ENCODE results near the gene EPAS1. TPM values are rescaled to one million over a fixed set of nuclear protein-coding genes. Genes with fewer than 3 reads are reported as not detected.

Gene EPAS1
- total RNA-seq, 1 donor from 2014 or later, result 0.47 TPM

DNA sequence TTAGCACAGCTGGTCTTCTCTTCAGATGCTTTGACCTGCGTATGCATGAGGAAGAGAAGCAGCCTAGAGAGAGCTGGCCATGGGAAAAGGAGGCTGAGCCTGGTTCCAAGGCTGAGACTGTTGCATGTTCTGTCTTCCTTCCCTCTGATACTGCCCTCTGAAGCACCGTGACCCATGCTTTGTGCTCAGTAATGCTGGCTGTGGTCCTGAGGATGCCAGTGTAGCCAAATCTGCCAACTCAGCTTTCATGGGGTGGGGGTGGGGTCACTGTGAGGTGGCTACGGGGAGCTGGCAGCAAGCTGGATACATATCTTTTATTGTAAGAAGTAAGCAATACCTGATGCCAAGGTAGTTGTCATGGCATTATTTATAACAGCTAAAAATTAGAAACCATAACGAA, 41.5 kb downstream of the EPAS1 start:
- no peak overlapping the region for H3K4me3 Mint-ChIP-seq
- CTCF ChIA-PET, result interaction anchor here (0.9 kb wide), 1 partner anchor 28 kb away, joined by 3 read pairs; no protein-coding TSS in a partner anchor
- POLR2A ChIA-PET, result no interaction called here
- intact Hi-C loops (cut with micrococcal nuclease), result no loop called here
- H3K27ac Mint-ChIP-seq, result no peak overlapping the region
- H3K27me3 Mint-ChIP-seq, result peaks cover 14% of the 10 kb centered on the region
- no peak for TF ChIP-seq CTCF (IDR thresholded peaks at IDR 0.05)
- no peaks in the 10 kb centered on the region for H3K4me1 Mint-ChIP-seq
- DNase-seq (no peak), ATAC-seq (ENCODE audit: low read depth) (no peak)
- no peaks in the 10 kb centered on the region for H3K9me3 Mint-ChIP-seq
- no peaks in the 10 kb centered on the region for H3K36me3 Mint-ChIP-seq (ENCODE audit: low read depth)

DNA sequence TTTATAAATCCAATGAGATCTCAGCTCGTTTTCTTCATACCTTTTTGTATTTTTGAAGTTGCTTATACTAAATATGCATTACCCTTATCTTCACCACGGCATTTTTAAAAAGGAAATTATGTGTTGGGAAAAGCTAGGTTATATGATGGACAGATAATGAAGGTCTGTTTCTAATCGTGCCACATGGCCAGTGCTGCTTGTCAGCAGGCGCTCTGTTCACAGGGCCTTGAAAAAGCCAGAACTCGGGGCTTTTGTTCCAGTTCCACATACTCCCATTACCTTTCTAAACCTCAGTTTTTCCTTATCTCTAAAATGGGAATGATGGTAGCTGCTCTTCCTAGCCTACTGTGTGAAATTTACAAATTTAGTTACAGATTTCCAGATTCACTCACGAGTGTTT, 42.0 kb downstream of the EPAS1 start:
- intact Hi-C loops (cut with micrococcal nuclease), result no loop called here

GRCh38 chr2:46339676-46340459, 42.7 kb downstream of the EPAS1 start:
- ChIA-PET CTCF (no interaction called here), POLR2A (no interaction called here)
- no peak overlapping the region for H3K4me3 Mint-ChIP-seq
- DNase-seq (no peak), ATAC-seq (ENCODE audit: low read depth) (no peak)
- no peaks in the 10 kb centered on the region for H3K4me1 Mint-ChIP-seq
- peaks cover 14% of the 10 kb centered on the region for H3K27me3 Mint-ChIP-seq
- no peak for TF ChIP-seq CTCF (IDR thresholded peaks at IDR 0.05)
- no peaks in the 10 kb centered on the region for H3K9me3 Mint-ChIP-seq
- intact Hi-C loops (cut with micrococcal nuclease), result no loop called here
- H3K36me3 Mint-ChIP-seq (ENCODE audit: low read depth), result no peaks in the 10 kb centered on the region
- no peak overlapping the region for H3K27ac Mint-ChIP-seq

More for the DNA sequence above, 42.0 kb downstream of the EPAS1 start:
- POLR2A ChIA-PET, result no interaction called here
- TF ChIP-seq CTCF (IDR thresholded peaks at IDR 0.05), result no peak
- peaks cover 14% of the 10 kb centered on the region for H3K27me3 Mint-ChIP-seq
- CTCF ChIA-PET, result interaction anchor here (0.9 kb wide), 1 partner anchor 27 kb away, joined by 3 read pairs; no protein-coding TSS in a partner anchor
- ATAC-seq (ENCODE audit: low read depth) (no peak), DNase-seq (no peak)
- no peaks in the 10 kb centered on the region for H3K4me1 Mint-ChIP-seq
- no peaks in the 10 kb centered on the region for H3K36me3 Mint-ChIP-seq (ENCODE audit: low read depth)
- no peak overlapping the region for H3K27ac Mint-ChIP-seq
- H3K4me3 Mint-ChIP-seq, result no peak overlapping the region
- H3K9me3 Mint-ChIP-seq, result no peaks in the 10 kb centered on the region

DNA sequence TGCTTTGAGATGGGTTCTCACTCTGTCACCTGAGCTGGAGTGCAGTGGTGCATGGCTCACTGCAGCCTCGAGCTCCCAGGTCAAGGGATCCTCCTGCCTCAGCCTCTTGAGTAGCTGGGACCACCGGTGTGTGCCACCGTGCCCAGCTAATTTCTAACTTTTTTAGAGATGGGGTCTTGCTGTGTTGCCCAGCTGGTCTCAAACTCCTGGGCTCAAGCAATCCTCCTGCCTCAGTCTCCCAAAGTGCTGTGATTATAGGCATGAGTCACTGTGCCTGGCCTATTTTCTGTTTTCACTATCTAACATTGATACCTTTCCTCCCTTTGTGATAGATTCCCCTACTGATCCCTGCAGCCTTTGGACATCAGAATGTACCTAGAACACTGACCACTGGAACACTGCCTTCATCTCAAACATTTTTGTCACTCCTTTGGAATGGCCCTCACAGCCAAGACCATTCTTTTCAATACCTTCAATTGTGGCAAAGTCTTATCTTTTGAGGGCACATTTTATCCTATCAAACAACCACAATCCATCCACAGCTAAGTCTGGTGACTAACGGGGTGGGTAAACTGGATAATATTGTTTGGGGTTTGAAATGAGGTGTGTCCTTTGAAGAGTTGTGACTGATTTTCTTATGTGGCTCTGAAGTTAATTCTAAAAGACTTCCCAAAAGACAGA, 43.7 kb downstream of the EPAS1 start:
- H3K4me3 Mint-ChIP-seq, result no peak overlapping the region
- DNase-seq, result no peak
- CTCF ChIA-PET, result no interaction called here
- peaks cover 14% of the 10 kb centered on the region for H3K27me3 Mint-ChIP-seq
- POLR2A ChIA-PET, result no interaction called here
- intact Hi-C loops (cut with micrococcal nuclease), result no loop called here
- ATAC-seq (ENCODE audit: low read depth), result no peak
- no peaks in the 10 kb centered on the region for H3K36me3 Mint-ChIP-seq (ENCODE audit: low read depth)
- no peak for TF ChIP-seq CTCF (IDR thresholded peaks at IDR 0.05)
- no peak overlapping the region for H3K27ac Mint-ChIP-seq
- H3K4me1 Mint-ChIP-seq, result no peaks in the 10 kb centered on the region
- H3K9me3 Mint-ChIP-seq, result no peaks in the 10 kb centered on the region

GRCh38 chr2:46342566-46343315, 45.5 kb downstream of the EPAS1 start:
- H3K27me3 Mint-ChIP-seq, result peaks cover 15% of the 10 kb centered on the region
- no peaks in the 10 kb centered on the region for H3K9me3 Mint-ChIP-seq
- no peak for TF ChIP-seq CTCF (IDR thresholded peaks at IDR 0.05)
- intact Hi-C loops (cut with micrococcal nuclease), result no loop called here
- H3K4me1 Mint-ChIP-seq, result no peaks in the 10 kb centered on the region
- ChIA-PET CTCF (no interaction called here), POLR2A (no interaction called here)
- H3K36me3 Mint-ChIP-seq (ENCODE audit: low read depth), result no peaks in the 10 kb centered on the region
- no peak for DNase-seq
- no peak for ATAC-seq (ENCODE audit: low read depth)
- no peak overlapping the region for H3K27ac Mint-ChIP-seq
- no peak overlapping the region for H3K4me3 Mint-ChIP-seq

Measured in activated B cell treated with CpG ODN at 0.5 μM for 24 hours (primary cell).